Stimulated activated naive CD8-positive, alpha-beta T cell treated with anti-CD3 and anti-CD28 coated beads, Interleukin-15, amount 100 ng/mL, for 72 hours (primary cell): Measurements from ENCODE around the gene GASK1B.

Experiments used
- ATAC-seq: fragments of 150-1000 bp; cut with Tn5 transposase; 2 replicates; pipeline ENCODE4 v1.10.0; 2021; ENCODE audit warnings: mild to moderate bottlenecking, moderate library complexity
- DNase-seq, 2 donors: peaks; one replicate each; pipeline ENCODE4 v3.0.0; 2021 to 2022
- H3K27ac Mint-ChIP-seq, 2 donors: one replicate each; pipeline ENCODE4 v1.8.0; 2022; ENCODE audit warnings: mild to moderate bottlenecking in 2 of 2, mixed read lengths in 2 of 2, moderate library complexity in 2 of 2
- H3K27me3 Mint-ChIP-seq: one replicate; pipeline ENCODE4 v1.8.0; 2022; ENCODE audit warnings: mixed read lengths
- H3K4me1 Mint-ChIP-seq: one replicate; pipeline ENCODE4 v1.8.0; 2022; ENCODE audit warnings: mild to moderate bottlenecking, mixed read lengths
- H3K4me3 Mint-ChIP-seq, 2 donors: one replicate each; pipeline ENCODE4 v1.8.0; 2022; ENCODE audit warnings: mild to moderate bottlenecking in 2 of 2, mixed read lengths in 2 of 2, moderate library complexity in 1 of 2
- H3K9me3 Mint-ChIP-seq, 2 donors: one replicate each; pipeline ENCODE4 v1.8.0; 2022; ENCODE audit warnings: mixed read lengths in 2 of 2

The GASK1B gene

DNA sequence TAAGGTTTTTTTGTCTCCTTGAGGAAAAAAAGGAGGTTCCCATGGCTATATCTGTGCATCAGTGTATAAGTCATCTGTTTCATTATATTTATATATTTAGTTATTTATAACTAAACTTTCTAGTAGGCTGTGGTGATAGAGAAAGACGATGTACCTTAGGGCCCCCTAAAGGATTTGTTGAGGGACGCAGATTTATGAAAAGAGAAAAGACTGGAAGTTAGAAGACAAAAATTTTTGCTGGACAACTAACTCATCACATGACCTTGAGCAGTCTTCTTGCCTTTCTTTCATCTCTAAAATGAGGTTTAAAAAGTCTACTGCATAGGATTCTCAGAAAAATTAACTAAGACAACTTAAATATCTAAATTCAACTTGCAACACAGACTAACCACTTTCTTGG lies 6.1 kb downstream of the GASK1B start:
- Mint-ChIP-seq H3K27ac (no peak overlapping the region), H3K4me3 (no peak overlapping the region), H3K9me3 (no peaks in the 10 kb centered on the region)

DNA sequence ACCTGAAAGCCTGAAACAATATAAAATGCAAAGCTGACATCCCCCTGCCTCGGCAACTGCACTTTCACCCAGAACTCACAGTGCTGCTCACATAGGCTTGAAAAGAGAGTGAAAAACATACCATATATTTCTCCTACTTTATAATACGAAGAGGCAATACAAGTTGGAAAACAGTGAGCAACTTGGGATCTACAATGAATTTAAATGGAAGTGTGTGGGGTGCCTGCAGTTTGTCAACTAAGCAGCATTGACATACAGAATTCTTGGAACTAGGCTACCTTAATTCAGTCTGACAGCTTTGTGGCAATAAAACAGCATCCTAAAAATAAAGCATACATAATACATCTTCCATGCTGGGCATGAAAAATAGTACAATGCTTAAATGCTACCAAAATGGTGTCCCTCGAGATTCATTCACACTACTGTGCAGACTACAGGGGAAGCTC lies 8.0 kb downstream of the GASK1B start:
- ATAC-seq (no peak), DNase-seq (no peak)
- Mint-ChIP-seq H3K27me3 (peaks cover 14% of the 10 kb centered on the region), H3K9me3 (no peaks in the 10 kb centered on the region), H3K27ac (no peak overlapping the region), H3K4me3 (no peak overlapping the region), H3K4me1 (no peaks in the 10 kb centered on the region)

More for the DNA sequence above, 6.1 kb downstream of the GASK1B start:
- H3K27me3 Mint-ChIP-seq: peaks cover 31% of the 10 kb centered on the region
- ATAC-seq (no peak), DNase-seq (no peak)
- H3K4me1 Mint-ChIP-seq: peaks cover 9% of the 10 kb centered on the region

GRCh38 chr4:158163941-158164767 lies 8.7 kb downstream of the GASK1B start:
- DNase-seq (no peak), ATAC-seq (no peak)
- Mint-ChIP-seq H3K27ac (no peak overlapping the region), H3K4me1 (no peaks in the 10 kb centered on the region), H3K9me3 (no peaks in the 10 kb centered on the region), H3K4me3 (no peak overlapping the region), H3K27me3 (peaks cover 8% of the 10 kb centered on the region)

DNA sequence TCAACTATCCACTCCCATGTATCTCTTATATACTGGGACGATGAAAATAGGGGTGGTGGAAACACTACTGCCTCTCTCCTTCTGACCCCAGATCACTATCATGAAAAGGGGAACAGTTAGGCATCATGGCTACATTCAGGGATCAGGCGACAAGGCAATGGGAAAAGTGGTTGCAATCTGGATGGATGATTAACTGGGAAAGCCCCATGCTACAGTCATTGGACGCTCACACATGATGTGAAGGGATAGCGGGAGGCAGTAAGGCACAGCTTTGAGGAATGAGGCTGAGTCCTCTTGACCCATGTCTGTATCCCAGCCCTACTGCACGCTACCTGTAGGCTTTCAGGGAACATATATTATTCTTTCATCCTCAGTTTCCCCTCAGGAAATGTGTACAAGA lies 10.2 kb downstream of the GASK1B start:
- Mint-ChIP-seq H3K27me3 (peaks cover 8% of the 10 kb centered on the region), H3K9me3 (no peaks in the 10 kb centered on the region), H3K4me3 (no peak overlapping the region), H3K4me1 (no peaks in the 10 kb centered on the region), H3K27ac (no peak overlapping the region)
- DNase-seq (no peak), ATAC-seq (no peak)

DNA sequence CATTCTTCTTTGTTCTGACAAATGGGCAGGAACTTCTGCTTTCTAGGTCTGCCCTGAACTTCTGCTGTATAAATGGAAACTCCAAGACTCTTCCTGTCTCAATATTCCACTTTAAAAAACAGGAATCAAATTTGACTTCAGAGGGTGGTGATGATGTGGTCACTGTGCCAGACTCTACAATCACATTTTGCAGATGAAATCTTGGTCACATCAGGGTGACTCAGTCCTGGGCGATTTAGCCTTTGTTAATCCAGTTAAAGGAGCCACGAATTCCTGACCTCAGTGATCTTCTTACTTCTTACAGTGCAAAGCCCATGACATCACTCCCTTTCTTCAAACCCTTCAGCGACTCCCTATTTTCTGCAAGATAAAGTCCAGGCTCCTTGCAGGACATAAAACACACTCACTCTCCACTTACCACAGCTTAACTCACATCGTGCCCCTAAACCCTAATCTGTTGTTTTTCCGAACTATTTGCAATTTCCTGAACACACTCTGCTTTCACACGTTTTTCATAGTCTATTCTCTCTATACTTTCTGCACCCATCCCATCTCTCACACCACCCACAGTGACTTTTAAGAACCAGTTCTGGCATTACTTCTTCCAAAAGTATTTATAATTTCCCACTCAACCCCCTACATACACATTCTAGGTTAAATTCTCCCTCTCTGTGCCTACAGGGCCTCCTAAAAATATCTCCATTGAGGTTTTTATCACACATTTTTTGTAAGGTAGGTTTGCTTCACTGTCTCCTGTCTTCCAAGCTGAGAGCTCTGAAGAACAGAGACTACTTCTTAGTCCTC lies 11.1 kb downstream of the GASK1B start:
- Mint-ChIP-seq H3K4me3 (no peak overlapping the region), H3K27ac (no peak overlapping the region), H3K27me3 (peaks cover 8% of the 10 kb centered on the region), H3K9me3 (no peaks in the 10 kb centered on the region), H3K4me1 (no peaks in the 10 kb centered on the region)
- ATAC-seq (no peak), DNase-seq (no peak)

DNA sequence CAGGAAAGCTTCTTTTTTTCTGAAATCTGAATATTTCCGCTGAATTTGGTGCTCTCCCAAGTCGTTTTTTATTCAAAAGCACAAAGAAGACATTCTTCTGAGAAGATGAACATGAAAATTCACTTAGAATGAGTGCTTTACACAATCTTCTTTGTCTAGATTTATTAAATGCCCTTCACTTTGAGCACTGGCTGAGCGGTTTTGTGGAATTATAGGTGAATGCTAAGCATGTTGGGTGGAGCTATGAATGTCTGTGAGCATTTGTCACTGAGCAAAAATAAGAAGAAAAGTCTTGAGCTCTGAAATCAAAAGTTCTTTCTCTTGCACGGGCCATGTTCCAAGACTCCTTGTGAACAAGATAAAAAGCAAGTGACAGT lies 13.1 kb downstream of the GASK1B start:
- H3K27ac Mint-ChIP-seq: no peak overlapping the region
- no peak for DNase-seq
- peaks cover 8% of the 10 kb centered on the region for H3K27me3 Mint-ChIP-seq
- no peaks in the 10 kb centered on the region for H3K4me1 Mint-ChIP-seq
- H3K9me3 Mint-ChIP-seq: no peaks in the 10 kb centered on the region
- H3K4me3 Mint-ChIP-seq: no peak overlapping the region
- ATAC-seq: no peak

DNA sequence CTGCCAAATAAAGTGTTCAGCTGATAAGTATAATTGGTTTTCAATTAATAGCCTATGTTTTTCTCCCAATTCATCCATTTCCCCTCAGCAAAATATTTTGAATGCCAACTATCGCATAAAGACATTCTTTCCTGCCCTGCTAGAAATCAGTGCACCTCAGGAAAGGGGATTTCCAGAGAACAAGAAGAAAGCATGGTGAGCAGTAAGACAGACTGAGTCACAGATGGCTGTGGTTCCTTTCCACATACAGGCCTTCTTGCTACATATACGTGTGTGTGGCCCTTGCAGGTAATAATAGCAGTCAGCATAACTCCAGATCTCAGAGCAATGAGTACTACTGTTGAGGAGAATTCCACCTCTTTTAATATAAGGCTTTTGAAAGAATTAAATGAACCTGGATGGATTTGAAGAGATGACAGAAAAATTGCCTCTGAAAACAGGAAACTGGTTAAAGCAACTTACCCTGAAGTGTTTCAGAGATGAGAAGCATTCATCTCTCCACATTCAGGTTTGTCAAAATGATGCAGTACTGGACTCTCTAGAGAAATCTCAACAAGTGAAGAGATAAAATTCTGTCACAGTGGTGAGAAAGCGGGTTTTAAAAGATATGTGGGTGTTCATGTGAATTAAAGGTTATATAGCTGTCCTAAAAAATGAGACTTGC lies 13.6 kb downstream of the GASK1B start:
- Mint-ChIP-seq H3K9me3 (no peaks in the 10 kb centered on the region), H3K4me3 (no peak overlapping the region), H3K27me3 (peaks cover 8% of the 10 kb centered on the region), H3K27ac (no peak overlapping the region), H3K4me1 (no peaks in the 10 kb centered on the region)
- ATAC-seq (no peak), DNase-seq (no peak)

GRCh38 chr4:158157412-158157811 lies 15.4 kb downstream of the GASK1B start:
- H3K27me3 Mint-ChIP-seq: peaks cover 4% of the 10 kb centered on the region
- ATAC-seq: no peak
- no peaks in the 10 kb centered on the region for H3K4me1 Mint-ChIP-seq
- H3K4me3 Mint-ChIP-seq: no peak overlapping the region
- no peak overlapping the region for H3K27ac Mint-ChIP-seq
- DNase-seq: no peak
- no peaks in the 10 kb centered on the region for H3K9me3 Mint-ChIP-seq

DNA sequence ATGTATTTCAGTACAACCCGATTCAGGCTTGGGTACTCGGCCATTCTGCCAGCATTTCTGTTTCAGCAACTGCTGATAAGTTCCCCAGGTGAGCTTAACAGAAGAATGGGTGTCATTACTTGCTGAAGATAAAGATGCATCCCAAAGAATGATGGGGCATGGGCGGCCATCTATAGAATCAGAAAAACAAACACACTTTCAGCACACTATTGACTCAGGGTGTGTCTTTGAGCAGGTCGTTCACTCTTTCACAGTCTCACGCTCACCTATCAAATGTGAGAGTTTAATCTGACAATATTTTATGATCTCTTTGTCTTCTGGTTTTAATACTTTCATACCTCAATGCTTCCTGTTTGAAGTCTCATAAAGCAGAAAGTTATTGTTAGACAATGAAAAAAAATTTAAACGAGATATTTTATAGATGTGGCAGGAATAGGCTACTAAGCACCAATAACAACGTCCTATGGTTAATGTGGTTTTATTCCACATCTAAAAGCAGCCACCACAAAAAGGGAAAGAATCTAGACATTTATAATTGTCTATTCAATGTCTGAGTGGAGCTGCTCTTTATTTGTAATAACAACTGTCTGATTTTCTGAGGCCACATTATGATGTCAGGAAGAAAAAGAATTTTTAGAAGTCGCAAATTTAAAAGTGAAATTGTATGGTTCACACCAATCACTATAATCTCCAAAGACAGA lies 17.0 kb downstream of the GASK1B start:
- Mint-ChIP-seq H3K4me1 (no peaks in the 10 kb centered on the region), H3K4me3 (no peak overlapping the region), H3K27ac (no peak overlapping the region), H3K27me3 (no peaks in the 10 kb centered on the region), H3K9me3 (peaks cover 0 to 11% of the 10 kb centered on the region in 2 donors)
- ATAC-seq (no peak), DNase-seq (no peak)

- Mint-ChIP-seq H3K27me3 (no peaks in the 10 kb centered on the region), H3K4me1 (no peaks in the 10 kb centered on the region), H3K9me3 (peaks cover 0 to 13% of the 10 kb centered on the region in 2 donors), H3K27ac (no peak overlapping the region), H3K4me3 (no peak overlapping the region)
- ATAC-seq (no peak), DNase-seq (no peak)
Measured at GRCh38 chr4:158147151-158147550, 25.7 kb downstream of the GASK1B start.

GRCh38 chr4:158146736-158147135 lies 26.1 kb downstream of the GASK1B start:
- H3K4me3 Mint-ChIP-seq: no peak overlapping the region
- H3K9me3 Mint-ChIP-seq: peaks cover 0 to 10% of the 10 kb centered on the region in 2 donors
- DNase-seq: no peak
- no peak for ATAC-seq
- no peaks in the 10 kb centered on the region for H3K4me1 Mint-ChIP-seq
- no peaks in the 10 kb centered on the region for H3K27me3 Mint-ChIP-seq
- H3K27ac Mint-ChIP-seq: no peak overlapping the region

DNA sequence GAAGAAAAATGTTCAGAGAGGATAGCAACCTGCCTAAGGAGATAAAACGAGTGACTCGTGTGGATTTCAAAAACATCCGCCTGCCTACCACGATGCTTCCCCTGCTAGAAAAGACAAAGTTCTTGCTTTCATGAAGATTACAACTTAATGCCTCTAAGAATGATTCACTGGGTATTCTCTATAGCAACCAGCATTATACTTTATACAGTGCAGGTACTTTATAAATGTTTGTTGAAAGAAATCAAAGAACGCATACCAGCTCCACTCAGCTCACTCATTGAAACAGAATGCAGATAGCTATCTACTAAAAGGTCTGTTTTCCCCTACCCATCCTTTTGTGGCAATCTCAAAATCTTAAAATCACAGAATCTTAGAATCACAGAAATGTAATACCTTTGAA lies 33.7 kb downstream of the GASK1B start:
- no peaks in the 10 kb centered on the region for H3K9me3 Mint-ChIP-seq
- H3K4me1 Mint-ChIP-seq: no peaks in the 10 kb centered on the region
- DNase-seq (no peak), ATAC-seq (no peak)
- no peaks in the 10 kb centered on the region for H3K27me3 Mint-ChIP-seq
- H3K4me3 Mint-ChIP-seq: no peak overlapping the region
- H3K27ac Mint-ChIP-seq: no peak overlapping the region

DNA sequence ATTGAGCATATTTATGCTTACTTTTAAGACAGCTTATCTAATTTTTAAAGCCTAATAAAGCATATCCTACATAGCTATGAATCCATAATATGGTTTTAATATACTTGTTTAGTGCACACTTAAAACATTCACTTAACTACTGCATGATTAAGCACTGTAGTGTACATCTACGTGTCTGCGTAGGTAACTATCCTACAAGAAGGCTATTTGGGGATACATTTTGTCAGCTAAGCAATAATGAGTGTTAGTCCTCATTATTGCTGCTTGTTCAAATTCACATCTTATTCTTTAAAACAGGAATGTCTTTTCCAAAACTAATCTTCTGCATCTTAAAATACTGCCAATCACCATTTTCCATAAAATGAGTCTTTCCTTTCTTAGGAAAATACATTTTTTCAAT lies 38.6 kb downstream of the GASK1B start:
- no peaks in the 10 kb centered on the region for H3K27me3 Mint-ChIP-seq
- no peaks in the 10 kb centered on the region for H3K4me1 Mint-ChIP-seq
- no peak for DNase-seq
- no peak overlapping the region for H3K27ac Mint-ChIP-seq
- no peaks in the 10 kb centered on the region for H3K9me3 Mint-ChIP-seq
- no peak for ATAC-seq
- H3K4me3 Mint-ChIP-seq: no peak overlapping the region

DNA sequence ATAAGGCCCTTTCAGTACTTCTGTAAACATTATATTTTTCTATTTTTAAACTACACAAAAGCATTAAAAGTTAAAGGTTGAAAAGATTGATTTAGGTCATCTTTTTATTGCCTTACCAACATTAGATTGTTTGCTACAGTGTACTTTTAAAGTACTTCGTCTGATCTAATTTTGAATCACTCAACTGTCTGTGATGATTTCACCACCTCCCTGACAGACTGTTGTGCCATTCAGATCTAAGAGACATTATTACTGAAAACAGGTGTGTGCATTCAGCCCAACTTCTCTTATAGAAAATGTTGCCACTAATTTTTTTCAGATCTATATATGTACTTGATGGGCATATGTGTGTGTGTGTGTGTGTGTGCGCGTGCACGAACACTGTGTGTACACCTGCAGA lies 39.3 kb downstream of the GASK1B start:
- no peak for ATAC-seq
- H3K27me3 Mint-ChIP-seq: no peaks in the 10 kb centered on the region
- no peak overlapping the region for H3K4me3 Mint-ChIP-seq
- no peak for DNase-seq
- no peak overlapping the region for H3K27ac Mint-ChIP-seq
- no peaks in the 10 kb centered on the region for H3K4me1 Mint-ChIP-seq
- no peaks in the 10 kb centered on the region for H3K9me3 Mint-ChIP-seq

- no peak overlapping the region for H3K4me3 Mint-ChIP-seq
- no peaks in the 10 kb centered on the region for H3K4me1 Mint-ChIP-seq
- H3K9me3 Mint-ChIP-seq: no peaks in the 10 kb centered on the region
- DNase-seq (no peak), ATAC-seq (no peak)
- no peak overlapping the region for H3K27ac Mint-ChIP-seq
- H3K27me3 Mint-ChIP-seq: no peaks in the 10 kb centered on the region
Measured at GRCh38 chr4:158131027-158131426, 41.8 kb downstream of the GASK1B start.
